K562 (cell line): Measurements from ENCODE around the gene SLC11A1. TPM values are rescaled to one million over a fixed set of nuclear protein-coding genes. Genes with fewer than 3 reads are reported as not detected.

Experiments used
- ATAC-seq: fragments of 200-7000 bp; cut with Tn5 transposase; 3 replicates; pipeline ENCODE4 v1.9.1; 2020; ENCODE audit warnings: moderate library complexity
- BruUV-seq: library from RNA; stranded (reverse); fragments of 400-500 nt; replicated peaks from 2 replicates; lab custom pipeline; 2021; lab: Mats Ljungman, UMichigan
- CTCF ChIA-PET: fragments of 300-600 bp; formaldehyde crosslinking; extraction: SDS; loops from one replicate; lab custom pipeline; 2021; ENCODE audit warnings: low intra/inter-chr PET ratio; lab: Yijun Ruan, JAX
- POLR2A ChIA-PET: fragments of 300-600, 350-650 bp; sonication (Branson Sonifier 250); formaldehyde crosslinking; extraction: SDS; loops from one replicate; lab custom pipeline; 2021; ENCODE audit warnings: antibody characterized with exemption, inconsistent platforms; lab: Yijun Ruan, JAX
- DNase-seq, 4 experiments: peaks; one replicate each; pipeline versions ENCODE4 v3.0.0 to v3.0.0-alpha.2; 2011 to 2018; ENCODE audit warnings: low spot score in 3 of 4, mixed read lengths in 3 of 4; ENCODE audit errors: extremely low read depth in 1 of 4
- FAIRE-seq: peaks from 2 replicates; lab custom pipeline; 2011; peaks lifted over from hg19 to GRCh38; lab: Jason Lieb, UNC
- H2AFZ ChIP-seq: 2 replicates; pipeline ENCODE4 v1.6.0; 2011; ENCODE audit warnings: low read depth, low read length, control low read depth, inconsistent platforms
- H3K27ac ChIP-seq: fragments of 200-600 bp; 3 replicates; pipeline ENCODE4 v1.8.0; 2011; ENCODE audit warnings: low read depth, mild to moderate bottlenecking, control low read depth, inconsistent platforms, low read length, moderate library complexity, mixed read lengths; ENCODE audit errors: extremely low read depth
- H3K27me3 ChIP-seq, 2 experiments: fragments of 300-600 bp in 1 of 2; 2 replicates in 1 of 2; 3 replicates in 1 of 2; pipeline versions ENCODE4 v1.6.0 to v1.8.0; 2011; ENCODE audit warnings: inconsistent platforms in 2 of 2, low read length in 2 of 2, mild to moderate bottlenecking in 1 of 2, mixed read lengths in 1 of 2, moderate library complexity in 1 of 2; ENCODE audit not compliant: control insufficient read depth in 2 of 2, insufficient read depth in 2 of 2
- H3K36me3 ChIP-seq: fragments of 300-600 bp; 3 replicates; pipeline ENCODE4 v1.8.0; 2011; ENCODE audit warnings: mild to moderate bottlenecking, low read length, inconsistent platforms; ENCODE audit not compliant: control insufficient read depth, insufficient read depth
- H3K4me1 ChIP-seq, 2 experiments: fragments of 200-600 bp in 1 of 2; replicated peaks in 1 of 2; 2 replicates in 1 of 2; 3 replicates in 1 of 2; pipeline versions ENCODE4 v1.5.1 to v1.8.0; 2011; ENCODE audit warnings: inconsistent platforms in 2 of 2, low read length in 2 of 2, mild to moderate bottlenecking in 1 of 2, mixed read lengths in 1 of 2, moderate library complexity in 1 of 2; ENCODE audit not compliant: control insufficient read depth in 2 of 2, insufficient read depth in 2 of 2
- H3K4me2 ChIP-seq: 2 replicates; pipeline ENCODE4 v1.6.1; 2011; ENCODE audit warnings: low read length, control low read depth, inconsistent platforms, mixed read lengths; ENCODE audit not compliant: insufficient read depth
- H3K4me3 ChIP-seq: fragments of 200-600 bp; sonication (generic), shearing (Covaris generic); 2 replicates; pipeline ENCODE4 v1.5.1; 2016; ENCODE audit warnings: control low read depth, inconsistent platforms
- H3K79me2 ChIP-seq: fragments of 200-600 bp; 3 replicates; pipeline ENCODE4 v1.8.0; 2011; ENCODE audit warnings: low read length, inconsistent platforms; ENCODE audit not compliant: control insufficient read depth, insufficient read depth
- H3K9ac ChIP-seq, 2 experiments: 2 replicates each; pipeline versions ENCODE4 v1.6.0 to v1.6.1; 2011; ENCODE audit warnings: low read depth in 2 of 2, low read length in 2 of 2, control low read depth in 1 of 2, inconsistent platforms in 1 of 2, mild to moderate bottlenecking in 1 of 2, mixed read lengths in 1 of 2; ENCODE audit not compliant: insufficient read depth in 1 of 2
- H3K9me1 ChIP-seq: one replicate; pipeline ENCODE4 v1.6.0; 2011; ENCODE audit warnings: inconsistent platforms, mild to moderate bottlenecking, low read length, moderate library complexity; ENCODE audit not compliant: control insufficient read depth, insufficient read depth
- H3K9me3 ChIP-seq: replicated peaks from 2 replicates; pipeline ENCODE4 v1.5.1; 2011; ENCODE audit warnings: low read depth, low read length, inconsistent platforms; ENCODE audit not compliant: control insufficient read depth, insufficient read depth
- H4K20me1 ChIP-seq: replicated peaks from 2 replicates; pipeline ENCODE4 v1.6.1; 2011; ENCODE audit warnings: low read length, inconsistent platforms, mixed read lengths; ENCODE audit not compliant: control insufficient read depth, insufficient read depth
- ATF3 ChIP-seq, 2 experiments: fragments of 450-650 bp in 1 of 2; sonication (generic) in 1 of 2; formaldehyde crosslinking in 1 of 2; IDR thresholded peaks in 1 of 2; conservative IDR thresholded peaks in 1 of 2; 2 replicates each; pipeline versions ENCODE4 v1.6.1 to v1.8.1; 2016 to 2023; ENCODE audit warnings: mild to moderate bottlenecking in 2 of 2, moderate library complexity in 2 of 2, inconsistent platforms in 1 of 2, missing genetic modification reagents in 1 of 2
- CHD7 ChIP-seq: fragments of 200-600 bp; sonication (generic); IDR thresholded peaks from one replicate; pipeline ENCODE4 v1.6.1; 2012; ENCODE audit warnings: mild to moderate bottlenecking, low read depth, low read length, inconsistent platforms
- EP400 ChIP-seq: fragments of 450-650 bp; IDR thresholded peaks from 2 replicates; pipeline ENCODE4 v1.6.1; 2017; ENCODE audit warnings: antibody characterized with exemption, mild to moderate bottlenecking, moderate library complexity
- MED1 ChIP-seq: sonication (generic); formaldehyde crosslinking; IDR thresholded peaks from 2 replicates; pipeline ENCODE4 v1.8.1; 2023; ENCODE audit warnings: missing genetic modification reagents, borderline replicate concordance
- NUFIP1 ChIP-seq: fragments of 450-650 bp; IDR thresholded peaks from 2 replicates; pipeline ENCODE4 v1.6.1; 2018; ENCODE audit not compliant: partially characterized antibody
- PPARD ChIP-seq: fragments of 250-450 bp; sonication (Bioruptor Pico); IDR thresholded peaks from 2 replicates; pipeline ENCODE4 v1.8.0; 2022; ENCODE audit warnings: inconsistent platforms, mild to moderate bottlenecking, moderate library complexity
- RBM39 ChIP-seq: fragments of 200-400 bp; formaldehyde crosslinking; optimal IDR thresholded peaks from 2 replicates; pipeline ENCODE3; 2018; ENCODE audit warnings: low read depth, low read length
- RFX1 ChIP-seq: fragments of 450-650 bp; IDR thresholded peaks from 2 replicates; pipeline ENCODE4 v1.6.1; 2016; ENCODE audit warnings: mild to moderate bottlenecking, moderate library complexity
- TBL1XR1 ChIP-seq, 2 experiments: IDR thresholded peaks; 2 replicates each; pipeline ENCODE4 v1.6.1; 2012; ENCODE audit warnings: improper control_type of control experiment in 2 of 2, low read length in 2 of 2, mild to moderate bottlenecking in 1 of 2
- THAP7 ChIP-seq: fragments of 250-450 bp; sonication (Bioruptor Pico); IDR thresholded peaks from 2 replicates; pipeline ENCODE4 v1.5.0; 2021
- WGBS: fragments of 100-300 bp; shearing (Covaris generic); methylation state at CpG from one replicate; pipeline ENCODE4 v1.1.6; 2016; ENCODE audit warnings: low coverage, mixed read lengths; ENCODE audit not compliant: insufficient coverage; ENCODE audit errors: missing lambda C conversion rate; 5-methylcytosine and 5-hydroxymethylcytosine counted together
- in situ Hi-C: fragments of 300-500 bp; cut with MboI; formaldehyde crosslinking; loops from 4 replicates; pipeline ENCODE4 v1.15.0; 2018; ENCODE audit warnings: inconsistent platforms, mixed read lengths
- intact Hi-C: fragments of 100-400 bp; cut with micrococcal nuclease; formaldehyde crosslinking; loops from 2 replicates; pipeline ENCODE4 v1.14.2; 2022
- polyA plus RNA-seq, 8 experiments: library from polyadenylated mRNA; depleted of rRNA in 4 of 8; stranded (reverse) in 5 of 8; unstranded in 3 of 8; fragments of >200 nt; fragmentation: Nextera tagmentation in 2 of 8; fragmentation: Illumina TruSeq in 1 of 8; extraction: Ambion mirVana in 2 of 8; extraction: Trizol in 1 of 8; gene quantifications; 2 replicates each; pipeline versions ENCODE4 v1.2.1 to v1.2.3, GENCODE V29; 2011 to 2014; ENCODE audit warnings: inconsistent platforms in 1 of 8, missing spikeins in 1 of 8
- total RNA-seq, 7 experiments: library from RNA; depleted of rRNA in 6 of 7; stranded (reverse); fragments of >200 nt in 6 of 7; fragmentation: Illumina TruSeq in 2 of 7; extraction: Trizol in 2 of 7; gene quantifications; 2 replicates each; pipeline versions ENCODE4 v1.2.1 to v1.2.3, GENCODE V29; 2011 to 2021; ENCODE audit warnings: low replicate concordance in 1 of 7

SLC11A1 gene
- total and polyA plus RNA-seq, 9 of the 15 experiments (the other 6 are each of a cell fraction or from before 2014, with no cell fraction given), result 0.35 to 1.6 (median 0.65) TPM

- POLR2A ChIA-PET, result interaction anchor here (0.6 to 0.7 kb wide), 2 partner anchors 8 to 76 kb away, joined by 3 read pairs; no protein-coding TSS in a partner anchor
- WGBS, result 80% methylated on average over 6 of the region's 8 CpGs
- TF ChIP-seq NUFIP1, result no peak
- TF ChIP-seq RFX1, result no peak
- TF ChIP-seq CHD7, result no peak
- TF ChIP-seq ATF3 (IDR thresholded peaks at IDR 0.05), result no peak
- TF ChIP-seq ATF3 (CRISPR knock-in tag; conservative IDR thresholded peaks at IDR 0.05), result no peak
- no peak for TF ChIP-seq RBM39
- no peak for TF ChIP-seq THAP7 (CRISPR knock-in tag)
- TF ChIP-seq TBL1XR1 (IDR thresholded peaks at IDR 0.05; ENCODE audit: low read length in 2 of 2), result no peak
- no peak for TF ChIP-seq MED1 (CRISPR knock-in tag)
- no peak for TF ChIP-seq EP400
- no peak for TF ChIP-seq PPARD (CRISPR knock-in tag)
Measured at GRCh38 chr2:218362606-218363005, 19.5 kb upstream of the SLC11A1 start.

More at GRCh38 chr2:218362606-218363005, 19.5 kb upstream of the SLC11A1 start:
- CTCF ChIA-PET, result no interaction called here
- H4K20me1 ChIP-seq, result no peaks in the 10 kb centered on the region
- H3K4me3 ChIP-seq, result no peak overlapping the region
- no peak for DNase-seq
- no TSS peak for BruUV-seq
- ATAC-seq, result no peak
- peak overlapping the region in 1 of 2 experiments; percentile 78; a peak in 2 of 4 replicates for H3K9ac ChIP-seq
- FAIRE-seq, result no peak
- H3K9me3 ChIP-seq, result no peaks in the 10 kb centered on the region
- H3K79me2 ChIP-seq, result peaks cover 6% of the 10 kb centered on the region; the same call in 2 of the 3 replicates
- in situ Hi-C loops (no loop called here), intact Hi-C loops (no loop called here)
- no peak overlapping the region for H3K27ac ChIP-seq
- H3K36me3 ChIP-seq, result no peaks in the 10 kb centered on the region
- no peak overlapping the region for H2AFZ ChIP-seq
- peaks cover 23 to 38% of the 10 kb centered on the region in 2 experiments; a peak in 4 of 5 replicates for H3K4me1 ChIP-seq
- no peaks in the 10 kb centered on the region for H3K9me1 ChIP-seq
- H3K27me3 ChIP-seq, result no peaks in the 10 kb centered on the region
- H3K4me2 ChIP-seq, result no peak overlapping the region
